ENCODE results near the gene MUC3A.
"Not testable (repeated sequence)": the region's sequence is repeated elsewhere in the genome, so short reads cannot be mapped to it uniquely, and the experiment has no call there.

MUC3A gene

GRCh38 chr7:100971111-100972001 lies 22.0 kb downstream of the MUC3A start:
- DNase-seq: no peak

- DNase-seq: no peak
Observed at GRCh38 chr7:100972002-100972347, 22.6 kb downstream of the MUC3A start.

- no peak for DNase-seq
Observed at GRCh38 chr7:100974021-100974420, 24.7 kb downstream of the MUC3A start.

GRCh38 chr7:100975371-100975821 lies 26.1 kb downstream of the MUC3A start:
- DNase-seq: peak; percentile 51

GRCh38 chr7:100978300-100978699 lies 29.0 kb downstream of the MUC3A start:
- DNase-seq: no peak

GRCh38 chr7:100983451-100984187 lies 34.3 kb downstream of the MUC3A start:
- DNase-seq: no peak

GRCh38 chr7:100984241-100984918 lies 35.0 kb downstream of the MUC3A start:
- DNase-seq: not testable (repeated sequence)

GRCh38 chr7:100985033-100985797 lies 35.9 kb downstream of the MUC3A start:
- not testable (repeated sequence) for DNase-seq

- DNase-seq: no peak
Observed at GRCh38 chr7:100991631-100992030, 42.3 kb downstream of the MUC3A start.

- not testable (repeated sequence) for DNase-seq
Observed at GRCh38 chr7:100992280-100992679, 42.9 kb downstream of the MUC3A start.

- not testable (repeated sequence) for DNase-seq
Observed at GRCh38 chr7:100994671-100995070, 45.3 kb downstream of the MUC3A start.

- DNase-seq: not testable (repeated sequence)
Observed at GRCh38 chr7:100998530-100998929, 49.2 kb downstream of the MUC3A start.

- not testable (repeated sequence) for DNase-seq
Observed at GRCh38 chr7:100999334-100999733, 50.0 kb downstream of the MUC3A start.

- DNase-seq: not testable (repeated sequence)
Observed at GRCh38 chr7:101000025-101000424, 50.7 kb downstream of the MUC3A start.

GRCh38 chr7:101002333-101002732 lies 53.0 kb downstream of the MUC3A start:
- DNase-seq: not testable (repeated sequence)

GRCh38 chr7:101007361-101007760 lies 58.0 kb downstream of the MUC3A start:
- not testable (repeated sequence) for DNase-seq

GRCh38 chr7:101009629-101010028 lies 60.3 kb downstream of the MUC3A start:
- no peak for DNase-seq

- DNase-seq: no peak
Observed at GRCh38 chr7:101012931-101013330, 63.6 kb downstream of the MUC3A start.

GRCh38 chr7:101015626-101016025 lies 66.3 kb downstream of the MUC3A start:
- DNase-seq: no peak

GRCh38 chr7:101017064-101017777 lies 67.9 kb downstream of the MUC3A start:
- peak; percentile 37 for DNase-seq
